NB4 (cell line): ENCODE measurements around the gene TMEM207.

Experiments
- CTCF ChIP-seq: IDR thresholded peaks from one replicate; pipeline ENCODE4 v1.5.1; 2012; ENCODE audit warnings: low read depth, low read length
- MAX ChIP-seq: IDR thresholded peaks from 2 replicates; pipeline ENCODE4 v1.6.1; 2011; ENCODE audit warnings: low read depth, low read length
- MYC ChIP-seq: IDR thresholded peaks from 2 replicates; pipeline ENCODE4 v1.6.1; 2011; ENCODE audit warnings: low read depth, low read length
- POLR2A ChIP-seq: IDR thresholded peaks from 2 replicates; pipeline ENCODE4 v1.6.1; 2011; ENCODE audit warnings: mild to moderate bottlenecking; ENCODE audit not compliant: insufficient read length; ENCODE audit errors: extremely low read depth

- no peak for TF ChIP-seq POLR2A
- no peak for TF ChIP-seq CTCF
- TF ChIP-seq MAX, result 0 out of 2 replicates have a peak, but pooled peaks have one; percentile 8
- TF ChIP-seq MYC, result no peak
Measured at GRCh38 chr3:190444006-190444405, 5.7 kb downstream of the TMEM207 start.
